ENCODE measurements around the gene PPM1B.

Gene PPM1B

DNA sequence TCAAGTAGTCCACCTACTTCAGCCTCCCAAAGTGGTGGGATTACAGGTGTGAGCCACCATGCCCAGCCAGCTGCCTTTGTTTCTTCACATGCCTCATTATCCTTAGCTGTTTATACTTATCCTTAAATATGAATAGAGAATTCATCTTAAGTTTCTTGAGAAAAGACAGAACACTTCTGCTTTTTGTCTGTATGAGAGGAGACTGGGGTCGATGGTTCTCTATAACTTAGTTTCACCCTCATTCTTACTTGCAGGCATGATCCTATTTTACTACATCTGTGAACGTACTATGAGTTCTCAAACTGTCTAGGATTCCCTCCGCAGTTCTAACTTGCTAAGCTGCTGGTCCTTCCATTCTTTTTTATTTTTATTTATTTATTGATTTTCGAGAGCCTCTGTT lies 20.4 kb downstream of the PPM1B start:
- H3K4me3 ChIP-seq (ENCODE audit: low read length): no peak overlapping the region
- no peaks in the 10 kb centered on the region for H3K9me3 ChIP-seq (ENCODE audit: control insufficient read depth, insufficient read depth, low read length)
- no peaks in the 10 kb centered on the region for H3K27me3 ChIP-seq (ENCODE audit: control insufficient read depth, low read length)
- no peak overlapping the region for H3K27ac ChIP-seq (ENCODE audit: low read depth, low read length)
- TF ChIP-seq, protein P1, sequence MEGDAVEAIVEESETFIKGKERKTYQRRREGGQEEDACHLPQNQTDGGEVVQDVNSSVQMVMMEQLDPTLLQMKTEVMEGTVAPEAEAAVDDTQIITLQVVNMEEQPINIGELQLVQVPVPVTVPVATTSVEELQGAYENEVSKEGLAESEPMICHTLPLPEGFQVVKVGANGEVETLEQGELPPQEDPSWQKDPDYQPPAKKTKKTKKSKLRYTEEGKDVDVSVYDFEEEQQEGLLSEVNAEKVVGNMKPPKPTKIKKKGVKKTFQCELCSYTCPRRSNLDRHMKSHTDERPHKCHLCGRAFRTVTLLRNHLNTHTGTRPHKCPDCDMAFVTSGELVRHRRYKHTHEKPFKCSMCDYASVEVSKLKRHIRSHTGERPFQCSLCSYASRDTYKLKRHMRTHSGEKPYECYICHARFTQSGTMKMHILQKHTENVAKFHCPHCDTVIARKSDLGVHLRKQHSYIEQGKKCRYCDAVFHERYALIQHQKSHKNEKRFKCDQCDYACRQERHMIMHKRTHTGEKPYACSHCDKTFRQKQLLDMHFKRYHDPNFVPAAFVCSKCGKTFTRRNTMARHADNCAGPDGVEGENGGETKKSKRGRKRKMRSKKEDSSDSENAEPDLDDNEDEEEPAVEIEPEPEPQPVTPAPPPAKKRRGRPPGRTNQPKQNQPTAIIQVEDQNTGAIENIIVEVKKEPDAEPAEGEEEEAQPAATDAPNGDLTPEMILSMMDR (IDR thresholded peaks at IDR 0.05; ENCODE audit: low read depth, low read length, poor library complexity, severe bottlenecking): no peak
- no peak for TF ChIP-seq EZH2phosphoT487 (IDR thresholded peaks at IDR 0.05; ENCODE audit: borderline replicate concordance, low read length)
- peaks cover 98% of the 10 kb centered on the region for H3K79me2 ChIP-seq (ENCODE audit: control insufficient read depth, low read length)
- H3K9me2 ChIP-seq (replicated peaks; ENCODE audit: control insufficient read depth, low read length): no peaks in the 10 kb centered on the region
- H3F3A ChIP-seq (ENCODE audit: control insufficient read depth, insufficient read depth): no peaks in the 10 kb centered on the region
- H3K4me2 ChIP-seq (ENCODE audit: low read length): no peak overlapping the region
- H3K4me1 ChIP-seq (ENCODE audit: control insufficient read depth, low read length): peaks cover 3% of the 10 kb centered on the region; the same call in 1 of the 2 replicates
- peaks cover 10% of the 10 kb centered on the region for H4K20me1 ChIP-seq (ENCODE audit: control insufficient read depth, insufficient read depth, low read depth, low read length)
- peaks cover under 1% of the 10 kb centered on the region; the same call in 1 of the 2 replicates for H3K36me3 ChIP-seq (ENCODE audit: control insufficient read depth, low read length)

DNA sequence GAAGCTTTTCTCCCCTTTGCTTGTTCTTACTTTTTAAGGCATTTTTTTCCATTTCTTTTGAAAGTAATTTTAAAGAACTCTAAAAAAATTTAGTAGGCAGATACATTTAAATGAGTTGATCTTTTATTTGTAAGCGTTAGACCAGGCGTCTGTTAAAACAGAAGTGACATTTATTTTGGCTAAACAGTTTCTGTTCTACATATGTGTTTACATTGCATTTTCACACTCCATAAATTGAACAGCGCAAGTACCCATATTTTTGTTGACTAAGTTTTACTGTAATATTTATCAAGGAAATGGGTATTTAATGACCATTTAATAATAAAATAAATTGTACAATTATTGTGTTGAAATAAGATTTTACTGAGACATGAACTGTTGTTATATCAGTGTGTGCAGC lies 21.9 kb downstream of the PPM1B start:
- Histone ChIP-seq H4K20me1 (ENCODE audit: control insufficient read depth, insufficient read depth, low read depth, low read length) (peaks cover 5% of the 10 kb centered on the region; the same call in 1 of the 2 replicates), H3K36me3 (ENCODE audit: control insufficient read depth, low read length) (no peaks in the 10 kb centered on the region), H3K79me2 (ENCODE audit: control insufficient read depth, low read length) (peaks cover 94% of the 10 kb centered on the region), H3K27ac (ENCODE audit: low read depth, low read length) (no peak overlapping the region), H3K9me3 (ENCODE audit: control insufficient read depth, insufficient read depth, low read length) (no peaks in the 10 kb centered on the region), H3K4me3 (ENCODE audit: low read length) (no peak overlapping the region), H3K27me3 (ENCODE audit: control insufficient read depth, low read length) (no peaks in the 10 kb centered on the region), H3K9me2 (replicated peaks; ENCODE audit: control insufficient read depth, low read length) (no peaks in the 10 kb centered on the region), H3F3A (ENCODE audit: control insufficient read depth, insufficient read depth) (no peaks in the 10 kb centered on the region), H3K4me2 (ENCODE audit: low read length) (no peak overlapping the region), H3K4me1 (ENCODE audit: control insufficient read depth, low read length) (peaks cover 3% of the 10 kb centered on the region; the same call in 1 of the 2 replicates)
- TF ChIP-seq, protein P1 (IDR thresholded peaks at IDR 0.05; ENCODE audit: low read depth, low read length, poor library complexity, severe bottlenecking): no peak
- TF ChIP-seq EZH2phosphoT487 (IDR thresholded peaks at IDR 0.05; ENCODE audit: borderline replicate concordance, low read length): no peak

DNA sequence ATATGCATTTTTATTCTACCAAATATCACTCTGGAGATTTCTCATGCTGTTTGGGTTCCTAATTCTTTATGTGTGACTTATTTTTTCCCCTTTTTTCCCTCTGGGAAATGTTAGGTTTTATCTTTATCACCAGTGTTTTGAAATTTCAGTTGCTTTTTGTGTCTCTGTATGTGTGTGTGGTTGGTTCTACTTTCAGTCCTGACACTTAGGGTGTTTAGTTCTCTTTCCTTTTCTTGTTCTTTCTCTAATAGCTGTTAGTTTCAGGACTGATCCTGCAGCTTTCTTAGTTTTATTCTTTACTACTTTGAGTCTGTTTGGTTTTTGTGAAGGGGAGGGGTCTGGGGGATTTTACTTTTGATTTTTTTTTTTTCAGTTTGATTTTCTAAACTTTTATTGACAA lies 23.1 kb downstream of the PPM1B start:
- Histone ChIP-seq H4K20me1 (ENCODE audit: control insufficient read depth, insufficient read depth, low read depth, low read length) (peaks cover 5% of the 10 kb centered on the region; the same call in 1 of the 2 replicates), H3K4me3 (ENCODE audit: low read length) (no peak overlapping the region), H3K9me2 (replicated peaks; ENCODE audit: control insufficient read depth, low read length) (no peaks in the 10 kb centered on the region), H3K4me1 (ENCODE audit: control insufficient read depth, low read length) (peaks cover 3% of the 10 kb centered on the region; the same call in 1 of the 2 replicates), H3K9me3 (ENCODE audit: control insufficient read depth, insufficient read depth, low read length) (no peaks in the 10 kb centered on the region), H3K79me2 (ENCODE audit: control insufficient read depth, low read length) (peaks cover 94% of the 10 kb centered on the region), H3F3A (ENCODE audit: control insufficient read depth, insufficient read depth) (no peaks in the 10 kb centered on the region), H3K27ac (ENCODE audit: low read depth, low read length) (no peak overlapping the region), H3K4me2 (ENCODE audit: low read length) (no peak overlapping the region), H3K36me3 (ENCODE audit: control insufficient read depth, low read length) (no peaks in the 10 kb centered on the region), H3K27me3 (ENCODE audit: control insufficient read depth, low read length) (no peaks in the 10 kb centered on the region)
- TF ChIP-seq, protein P1 (IDR thresholded peaks at IDR 0.05; ENCODE audit: low read depth, low read length, poor library complexity, severe bottlenecking): no peak
- no peak for TF ChIP-seq EZH2phosphoT487 (IDR thresholded peaks at IDR 0.05; ENCODE audit: borderline replicate concordance, low read length)
